Fibroblast of upper back skin (primary cell): ENCODE results near the gene LAMC3.
A peak's percentile ranks its signal among the peaks of the same experiment; 100 is the strongest.

Source experiments
- DNase-seq: peaks from one replicate; pipeline ENCODE4 v3.0.0-alpha.2; 2013

Gene LAMC3

GRCh38 chr9:131008909-131009618 lies at the start of gene LAMC3:
Gene LAMC3 (plus strand): TSS chr9:131009174. CDS start chr9:131009215, 41 bp downstream.
- DNase-seq = no peak

- DNase-seq = no peak
Measured at GRCh38 chr9:130959809-130960334, 49.1 kb upstream of the LAMC3 start.

GRCh38 chr9:130960522-130961378 lies 48.2 kb upstream of the LAMC3 start:
- no peak for DNase-seq

GRCh38 chr9:130961511-130962300 lies 47.3 kb upstream of the LAMC3 start:
- DNase-seq = no peak

- peak; percentile 97 for DNase-seq
Measured at GRCh38 chr9:130962418-130963316, 46.3 kb upstream of the LAMC3 start.

GRCh38 chr9:130963337-130963908 lies 45.6 kb upstream of the LAMC3 start:
- DNase-seq = peak; percentile 7

GRCh38 chr9:130963916-130964315 lies 45.1 kb upstream of the LAMC3 start:
- no peak for DNase-seq

- DNase-seq = no peak
Measured at GRCh38 chr9:130965680-130966079, 43.3 kb upstream of the LAMC3 start.

GRCh38 chr9:130970052-130970451 lies 38.9 kb upstream of the LAMC3 start:
- DNase-seq = no peak

- no peak for DNase-seq
Measured at GRCh38 chr9:130970855-130971254, 38.1 kb upstream of the LAMC3 start.

- no peak for DNase-seq
Measured at GRCh38 chr9:130971294-130971849, 37.6 kb upstream of the LAMC3 start.

- DNase-seq = no peak
Measured at GRCh38 chr9:130972277-130972956, 36.6 kb upstream of the LAMC3 start.

GRCh38 chr9:130972957-130973685 lies 35.9 kb upstream of the LAMC3 start:
- DNase-seq = no peak

- no peak for DNase-seq
Measured at GRCh38 chr9:130973686-130974281, 35.2 kb upstream of the LAMC3 start.

GRCh38 chr9:130974697-130975096 lies 34.3 kb upstream of the LAMC3 start:
- no peak for DNase-seq

GRCh38 chr9:130975156-130975555 lies 33.8 kb upstream of the LAMC3 start:
- DNase-seq = no peak

- DNase-seq = no peak
Measured at GRCh38 chr9:130975932-130976841, 32.8 kb upstream of the LAMC3 start.

- no peak for DNase-seq
Measured at GRCh38 chr9:130977811-130978221, 31.2 kb upstream of the LAMC3 start.
